K562 (cell line): ENCODE data around the gene AIPL1. TPM values are rescaled to one million over a fixed set of nuclear protein-coding genes. Genes with fewer than 3 reads are reported as not detected.

ENCODE experiments used
- CBX2 ChIP-seq: fragments of 200-600 bp; sonication (generic); IDR thresholded peaks from one replicate; pipeline ENCODE4 v1.6.1; 2012; ENCODE audit warnings: mild to moderate bottlenecking, low read length, inconsistent platforms; ENCODE audit not compliant: insufficient read depth, poor library complexity, severe bottlenecking
- CCNT2 ChIP-seq: IDR thresholded peaks from 2 replicates; pipeline ENCODE4 v1.6.1; 2011; ENCODE audit warnings: borderline replicate concordance, low read depth, mild to moderate bottlenecking, moderate library complexity, mixed read lengths, low read length; ENCODE audit not compliant: insufficient read length; ENCODE audit errors: extremely low read depth
- DACH1 ChIP-seq: fragments of 450-650 bp; IDR thresholded peaks from 2 replicates; pipeline ENCODE4 v1.6.1; 2018; ENCODE audit not compliant: partially characterized antibody
- FUS ChIP-seq: fragments of 200-400 bp; formaldehyde crosslinking; optimal IDR thresholded peaks from 2 replicates; pipeline ENCODE3; 2017; ENCODE audit warnings: low read depth, low read length
- GABPA ChIP-seq: fragments of 200-800 bp; sonication (Bioruptor generic); conservative IDR thresholded peaks from 2 replicates; pipeline ENCODE4 v1.6.1; 2016; ENCODE audit warnings: low read depth, missing genetic modification characterization, missing compliant biosample characterization
- ILF3 ChIP-seq: fragments of 450-650 bp; IDR thresholded peaks from 2 replicates; pipeline ENCODE4 v1.6.1; 2018; ENCODE audit warnings: antibody characterized with exemption, mild to moderate bottlenecking, moderate library complexity, borderline replicate concordance
- MAZ ChIP-seq, 2 experiments: fragments of 450-650 bp in 1 of 2; sonication (generic) in 1 of 2; formaldehyde crosslinking; IDR thresholded peaks in 1 of 2; conservative IDR thresholded peaks in 1 of 2; 2 replicates each; pipeline versions ENCODE4 v1.4.0 to v1.5.0; 2020; ENCODE audit warnings: mild to moderate bottlenecking in 1 of 2, missing genetic modification reagents in 1 of 2
- MCM3 ChIP-seq: fragments of 450-650 bp; IDR thresholded peaks from 2 replicates; pipeline ENCODE4 v1.6.1; 2016
- NFATC3 ChIP-seq: fragments of 450-650 bp; IDR thresholded peaks from 2 replicates; pipeline ENCODE4 v1.6.1; 2017; ENCODE audit warnings: mild to moderate bottlenecking
- POLR2H ChIP-seq: IDR thresholded peaks from 2 replicates; pipeline ENCODE4 v1.6.1; 2016; ENCODE audit warnings: missing genetic modification characterization, low read depth, mild to moderate bottlenecking, control low read depth, missing compliant biosample characterization, moderate library complexity
- RAD51 ChIP-seq: fragments of 450-650 bp; IDR thresholded peaks from 2 replicates; pipeline ENCODE4 v1.7.1; 2016; ENCODE audit warnings: low read depth, mild to moderate bottlenecking, borderline replicate concordance
- SAFB2 ChIP-seq: fragments of 200-400 bp; formaldehyde crosslinking; IDR thresholded peaks from 2 replicates; pipeline ENCODE4 v1.6.1; 2018; ENCODE audit warnings: borderline replicate concordance, low read length, low read depth, moderate library complexity; ENCODE audit not compliant: severe bottlenecking
- TCF7L2 ChIP-seq: fragments of 150-350 bp; IDR thresholded peaks from 2 replicates; pipeline ENCODE4 v1.6.1; 2016; ENCODE audit warnings: low read depth, mild to moderate bottlenecking, low read length, moderate library complexity
- ZBED1 ChIP-seq: IDR thresholded peaks from 2 replicates; pipeline ENCODE4 v1.6.1; 2014
- ZNF507 ChIP-seq: conservative IDR thresholded peaks from 2 replicates; pipeline ENCODE4 v1.6.1; 2017; ENCODE audit warnings: missing genetic modification characterization, missing compliant biosample characterization
- ZZZ3 ChIP-seq: fragments of 450-650 bp; IDR thresholded peaks from 2 replicates; pipeline ENCODE4 v1.6.1; 2016; ENCODE audit warnings: antibody characterized with exemption, mild to moderate bottlenecking, moderate library complexity
- polyA plus RNA-seq, 8 experiments: library from polyadenylated mRNA; depleted of rRNA in 4 of 8; stranded (reverse) in 5 of 8; unstranded in 3 of 8; fragments of >200 nt; fragmentation: Nextera tagmentation in 2 of 8; fragmentation: Illumina TruSeq in 1 of 8; extraction: Ambion mirVana in 2 of 8; extraction: Trizol in 1 of 8; gene quantifications; 2 replicates each; pipeline versions ENCODE4 v1.2.1 to v1.2.3, GENCODE V29; 2011 to 2014; ENCODE audit warnings: inconsistent platforms in 1 of 8, missing spikeins in 1 of 8
- total RNA-seq, 7 experiments: library from RNA; depleted of rRNA in 6 of 7; stranded (reverse); fragments of >200 nt in 6 of 7; fragmentation: Illumina TruSeq in 2 of 7; extraction: Trizol in 2 of 7; gene quantifications; 2 replicates each; pipeline versions ENCODE4 v1.2.1 to v1.2.3, GENCODE V29; 2011 to 2021; ENCODE audit warnings: low replicate concordance in 1 of 7
- TF ChIP-seq, protein P1 (sequence below): fragments of 250-450 bp; sonication (Bioruptor Pico); IDR thresholded peaks from 2 replicates; pipeline ENCODE4 v1.5.0; 2021; ENCODE audit warnings: mild to moderate bottlenecking, moderate library complexity
- TF ChIP-seq, protein P2 (sequence below): fragments of 450-650 bp; IDR thresholded peaks from 2 replicates; pipeline ENCODE4 v1.6.1; 2014; ENCODE audit warnings: low read depth, mild to moderate bottlenecking, moderate library complexity, borderline replicate concordance
- TF ChIP-seq, protein P3 (sequence below): sonication (generic); formaldehyde crosslinking; IDR thresholded peaks from 2 replicates; pipeline ENCODE4 v1.8.0; 2022; ENCODE audit warnings: missing genetic modification reagents, mild to moderate bottlenecking, moderate library complexity, borderline replicate concordance
- TF ChIP-seq, protein P4 (sequence below): IDR thresholded peaks from 2 replicates; pipeline ENCODE4 v1.6.1; 2014; ENCODE audit warnings: antibody characterized with exemption

The AIPL1 gene
- total and polyA plus RNA-seq, 9 of the 15 experiments (the other 6 are each of a cell fraction or from before 2014, with no cell fraction given), result not detected

DNA sequence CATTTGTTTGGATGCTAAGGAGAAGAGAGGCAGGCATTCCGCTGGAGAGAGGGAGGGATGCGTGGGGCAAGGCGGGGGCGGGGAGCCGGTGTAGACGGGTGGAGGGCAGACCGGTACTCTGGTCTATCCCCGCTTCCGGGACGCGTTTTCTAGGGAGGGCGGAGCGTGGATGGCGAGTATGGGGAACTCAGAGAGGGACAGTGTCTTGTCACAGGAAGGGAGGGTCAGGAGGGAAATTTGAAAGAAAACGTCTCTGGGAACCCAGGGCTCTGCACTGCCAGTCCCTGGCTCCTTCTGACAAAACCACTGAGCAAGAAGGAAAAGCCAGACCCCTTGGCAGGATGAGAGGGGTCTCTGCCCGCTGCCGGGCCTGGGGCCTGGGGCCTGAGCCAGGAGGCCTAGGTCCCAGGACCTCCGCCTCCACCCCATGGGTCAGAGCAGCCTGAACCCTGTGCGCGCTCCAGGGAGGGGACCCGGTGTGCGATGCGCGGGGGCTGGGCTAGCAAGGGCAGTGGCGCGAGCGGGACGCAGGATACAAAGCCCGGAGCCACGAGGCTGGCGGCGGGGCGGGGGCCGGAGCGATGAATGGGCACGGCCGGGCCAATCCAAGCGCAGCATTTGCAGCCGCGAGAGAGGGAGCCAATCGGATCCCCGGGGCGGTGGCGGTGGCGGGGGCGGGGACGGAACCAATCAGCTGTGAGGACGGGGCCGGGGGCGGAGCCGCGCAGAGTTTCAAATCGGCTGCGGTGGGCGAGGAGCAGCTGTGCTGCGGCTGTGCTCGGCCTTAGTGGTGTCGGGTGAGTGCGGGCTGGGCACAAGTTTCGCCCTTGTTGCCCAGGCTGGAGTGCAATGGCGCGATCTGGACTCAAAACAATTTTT lies 9.0 kb upstream of the AIPL1 start, which contains the start of gene PIMREG (continued):
- TF ChIP-seq, protein P1, sequence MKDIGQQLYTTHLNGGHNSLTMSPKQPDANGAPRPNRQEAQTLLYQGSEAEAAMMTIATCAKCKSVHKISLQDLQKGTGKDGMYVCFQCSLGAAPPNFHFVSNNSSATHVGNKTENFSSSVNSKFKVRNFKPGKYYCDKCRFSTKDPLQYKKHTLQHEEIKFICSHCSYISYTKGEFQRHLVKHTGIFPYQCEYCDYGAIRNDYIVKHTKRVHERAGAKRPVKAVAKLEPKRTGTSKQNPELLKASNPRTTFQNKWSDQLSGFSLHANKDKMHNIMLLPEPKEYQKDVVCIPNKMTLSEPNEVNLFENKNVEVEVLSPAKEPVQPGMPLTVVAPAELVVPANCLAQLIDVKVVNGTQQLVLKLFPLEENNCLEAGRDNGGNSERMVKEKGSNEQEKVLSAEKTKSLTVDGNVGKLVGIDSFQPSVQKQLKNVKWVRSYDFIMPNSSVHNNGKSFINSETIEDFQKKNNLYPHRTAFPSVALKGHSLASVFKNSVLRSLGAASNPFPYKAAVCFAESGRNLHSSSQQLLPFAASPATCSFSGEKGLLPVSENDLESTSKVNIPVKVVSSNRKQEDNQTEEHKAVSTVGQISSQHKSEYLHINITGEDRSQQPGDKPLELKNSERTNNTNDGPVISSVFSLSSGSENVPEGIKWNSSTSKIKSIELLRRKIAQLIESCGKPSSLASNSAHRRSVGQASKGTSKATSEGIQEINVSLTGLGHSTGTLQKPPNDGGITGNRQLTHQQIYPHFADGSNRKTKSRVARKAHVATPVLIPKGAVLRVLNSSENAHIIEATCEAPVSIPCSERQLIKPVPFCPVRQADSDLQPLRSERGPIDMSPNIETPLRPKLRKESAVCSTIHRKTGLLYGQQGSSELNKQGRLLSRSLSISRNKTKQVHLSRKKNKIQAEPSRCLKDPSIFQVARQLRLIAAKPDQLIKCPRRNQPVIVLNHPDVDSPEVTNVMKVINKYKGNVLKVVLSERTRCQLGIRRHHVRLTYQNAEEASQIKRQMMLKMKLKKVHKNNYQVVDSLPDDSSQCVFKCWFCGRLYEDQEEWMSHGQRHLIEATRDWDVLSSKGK (CRISPR knock-in tag), result no peak
- TF ChIP-seq, protein P2, sequence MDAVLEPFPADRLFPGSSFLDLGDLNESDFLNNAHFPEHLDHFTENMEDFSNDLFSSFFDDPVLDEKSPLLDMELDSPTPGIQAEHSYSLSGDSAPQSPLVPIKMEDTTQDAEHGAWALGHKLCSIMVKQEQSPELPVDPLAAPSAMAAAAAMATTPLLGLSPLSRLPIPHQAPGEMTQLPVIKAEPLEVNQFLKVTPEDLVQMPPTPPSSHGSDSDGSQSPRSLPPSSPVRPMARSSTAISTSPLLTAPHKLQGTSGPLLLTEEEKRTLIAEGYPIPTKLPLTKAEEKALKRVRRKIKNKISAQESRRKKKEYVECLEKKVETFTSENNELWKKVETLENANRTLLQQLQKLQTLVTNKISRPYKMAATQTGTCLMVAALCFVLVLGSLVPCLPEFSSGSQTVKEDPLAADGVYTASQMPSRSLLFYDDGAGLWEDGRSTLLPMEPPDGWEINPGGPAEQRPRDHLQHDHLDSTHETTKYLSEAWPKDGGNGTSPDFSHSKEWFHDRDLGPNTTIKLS, result no peak
- TF ChIP-seq SAFB2 (no peak), POLR2H (tag) (no peak), MAZ (CRISPR knock-in tag; conservative IDR thresholded peaks at IDR 0.05 in 1 of 2, IDR thresholded peaks at IDR 0.05 in 1 of 2) (peak; percentile 78 to 86), MCM3 (no peak), ILF3 (no peak), FUS (no peak), NFATC3 (no peak), ZNF507 (tag) (no peak), TCF7L2 (no peak), GABPA (peak; percentile 74), RAD51 (no peak), ZBED1 (no peak), CBX2 (no peak), CCNT2 (no peak), ZZZ3 (no peak), DACH1 (peak; percentile 58)
- TF ChIP-seq, protein P3, sequence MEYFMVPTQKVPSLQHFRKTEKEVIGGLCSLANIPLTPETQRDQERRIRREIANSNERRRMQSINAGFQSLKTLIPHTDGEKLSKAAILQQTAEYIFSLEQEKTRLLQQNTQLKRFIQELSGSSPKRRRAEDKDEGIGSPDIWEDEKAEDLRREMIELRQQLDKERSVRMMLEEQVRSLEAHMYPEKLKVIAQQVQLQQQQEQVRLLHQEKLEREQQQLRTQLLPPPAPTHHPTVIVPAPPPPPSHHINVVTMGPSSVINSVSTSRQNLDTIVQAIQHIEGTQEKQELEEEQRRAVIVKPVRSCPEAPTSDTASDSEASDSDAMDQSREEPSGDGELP (CRISPR knock-in tag), result peak; percentile 95
- TF ChIP-seq, protein P4, sequence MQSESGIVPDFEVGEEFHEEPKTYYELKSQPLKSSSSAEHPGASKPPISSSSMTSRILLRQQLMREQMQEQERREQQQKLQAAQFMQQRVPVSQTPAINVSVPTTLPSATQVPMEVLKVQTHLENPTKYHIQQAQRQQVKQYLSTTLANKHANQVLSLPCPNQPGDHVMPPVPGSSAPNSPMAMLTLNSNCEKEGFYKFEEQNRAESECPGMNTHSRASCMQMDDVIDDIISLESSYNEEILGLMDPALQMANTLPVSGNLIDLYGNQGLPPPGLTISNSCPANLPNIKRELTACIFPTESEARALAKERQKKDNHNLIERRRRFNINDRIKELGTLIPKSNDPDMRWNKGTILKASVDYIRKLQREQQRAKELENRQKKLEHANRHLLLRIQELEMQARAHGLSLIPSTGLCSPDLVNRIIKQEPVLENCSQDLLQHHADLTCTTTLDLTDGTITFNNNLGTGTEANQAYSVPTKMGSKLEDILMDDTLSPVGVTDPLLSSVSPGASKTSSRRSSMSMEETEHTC, result no peak
